Uterus (tissue), 4 donors: Measurements from ENCODE around the gene JAK2. TPM values are rescaled to one million over a fixed set of nuclear protein-coding genes. Genes with fewer than 3 reads are reported as not detected.

Experiments
- DNase-seq, 2 donors: peaks; one replicate each; pipeline ENCODE4 v3.0.0-alpha.2; 2019 to 2020
- H3K27ac ChIP-seq, 2 donors: fragments of 200-600 bp; sonication (generic); 1 replicate in 1 of 2; 2 replicates in 1 of 2; pipeline ENCODE4 v1.5.1; 2016 to 2018
- H3K27me3 ChIP-seq, 2 donors: fragments of 200-600 bp; sonication (generic); one replicate each; pipeline ENCODE4 v1.5.1; 2018 to 2019; ENCODE audit warnings: control low read depth in 1 of 2
- H3K36me3 ChIP-seq, 2 donors: fragments of 200-600 bp; sonication (generic); one replicate each; pipeline ENCODE4 v1.5.1; 2019; ENCODE audit warnings: control low read depth in 1 of 2
- H3K4me1 ChIP-seq, 2 donors: fragments of 200-600 bp; sonication (generic); one replicate each; pipeline ENCODE4 v1.5.1; 2018 to 2019; ENCODE audit warnings: control low read depth in 1 of 2
- H3K4me3 ChIP-seq, 2 donors: fragments of 200-600 bp; sonication (generic); 1 replicate in 1 of 2; 2 replicates in 1 of 2; pipeline ENCODE4 v1.5.1; 2018 to 2019; ENCODE audit warnings: mild to moderate bottlenecking in 1 of 2
- H3K9me3 ChIP-seq, 2 donors: fragments of 200-600 bp; sonication (generic); one replicate each; pipeline ENCODE4 v1.5.1; 2019; ENCODE audit warnings: control low read depth in 1 of 2
- POLR2A ChIP-seq, 2 donors: fragments of 450-650 bp; IDR thresholded peaks; one replicate each; pipeline ENCODE4 v1.6.1; 2016; ENCODE audit warnings: antibody characterized with exemption in 2 of 2, mild to moderate bottlenecking in 1 of 2, moderate library complexity in 1 of 2
- intact Hi-C: fragments of 100-400 bp; cut with DNase I; formaldehyde crosslinking; loops from one replicate; pipeline ENCODE4 v1.15.1; 2023; ENCODE audit warnings: low total_unique reads
- total RNA-seq, 4 donors: library from RNA; depleted of rRNA in 3 of 4; stranded (reverse); fragments of >200 nt in 3 of 4; gene quantifications; one replicate each; pipeline versions ENCODE4 v1.1.0 to v1.2.4, GENCODE V29; 2014 to 2023
- TF ChIP-seq, protein P1 (sequence below), 4 experiments: fragments of 200-600 bp in 2 of 4; fragments of 450-650 bp in 2 of 4; sonication (generic) in 2 of 4; IDR thresholded peaks; one replicate each; pipeline ENCODE4 v1.5.1; 2016 to 2019; ENCODE audit warnings: antibody characterized with exemption in 4 of 4, mild to moderate bottlenecking in 2 of 4, moderate library complexity in 1 of 4
- donor health status: DM: yes; HTN: yes; CAD: no.

The JAK2 gene
- total RNA-seq, 4 donors from 2014 or later = 12.8 to 47.1 (median 26.5) TPM

DNA sequence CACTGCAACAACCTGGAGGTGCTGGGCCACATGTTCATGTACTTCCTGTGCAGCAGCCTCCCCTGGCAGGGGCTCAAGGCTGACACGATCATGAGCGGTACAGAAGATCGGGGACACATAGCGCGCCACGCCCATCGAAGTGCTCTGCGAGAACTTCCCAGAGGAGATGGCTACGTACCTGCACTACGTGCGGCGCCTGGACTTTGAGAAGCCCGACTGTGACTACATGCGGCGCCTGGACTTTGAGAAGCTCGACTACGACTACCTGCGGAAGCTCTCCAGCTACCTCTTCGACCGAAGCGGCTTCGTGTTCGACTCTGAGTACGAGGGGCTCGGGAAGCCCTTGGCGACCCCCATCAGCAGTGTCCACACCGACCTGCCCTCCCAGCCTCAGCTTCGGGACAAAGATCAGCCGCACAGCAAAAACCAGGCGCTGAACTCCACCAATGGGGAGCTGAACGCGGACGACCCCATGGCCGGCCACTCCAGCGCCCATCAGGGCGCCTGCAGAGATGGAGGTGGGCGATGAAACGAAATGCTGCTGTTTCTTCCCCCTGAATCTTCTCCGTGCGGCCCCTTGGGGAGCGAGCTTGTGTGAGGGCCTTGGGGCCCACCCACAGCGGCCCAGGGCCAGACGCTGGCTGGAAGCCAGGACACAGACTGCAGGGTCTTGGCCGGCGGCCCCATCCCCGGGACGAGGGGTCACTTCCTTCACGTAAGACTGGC lies 56.5 kb downstream of the JAK2 start:
- no peak for DNase-seq
- no peaks in the 10 kb centered on the region for H3K36me3 ChIP-seq
- no peaks in the 10 kb centered on the region for H3K4me1 ChIP-seq
- no peaks in the 10 kb centered on the region for H3K9me3 ChIP-seq
- H3K27ac ChIP-seq = no peak overlapping the region
- H3K4me3 ChIP-seq = no peak overlapping the region
- intact Hi-C loops = no loop called here
- H3K27me3 ChIP-seq = no peaks in the 10 kb centered on the region
- TF ChIP-seq POLR2A (IDR thresholded peaks at IDR 0.05) = no peak
- TF ChIP-seq, protein P1, sequence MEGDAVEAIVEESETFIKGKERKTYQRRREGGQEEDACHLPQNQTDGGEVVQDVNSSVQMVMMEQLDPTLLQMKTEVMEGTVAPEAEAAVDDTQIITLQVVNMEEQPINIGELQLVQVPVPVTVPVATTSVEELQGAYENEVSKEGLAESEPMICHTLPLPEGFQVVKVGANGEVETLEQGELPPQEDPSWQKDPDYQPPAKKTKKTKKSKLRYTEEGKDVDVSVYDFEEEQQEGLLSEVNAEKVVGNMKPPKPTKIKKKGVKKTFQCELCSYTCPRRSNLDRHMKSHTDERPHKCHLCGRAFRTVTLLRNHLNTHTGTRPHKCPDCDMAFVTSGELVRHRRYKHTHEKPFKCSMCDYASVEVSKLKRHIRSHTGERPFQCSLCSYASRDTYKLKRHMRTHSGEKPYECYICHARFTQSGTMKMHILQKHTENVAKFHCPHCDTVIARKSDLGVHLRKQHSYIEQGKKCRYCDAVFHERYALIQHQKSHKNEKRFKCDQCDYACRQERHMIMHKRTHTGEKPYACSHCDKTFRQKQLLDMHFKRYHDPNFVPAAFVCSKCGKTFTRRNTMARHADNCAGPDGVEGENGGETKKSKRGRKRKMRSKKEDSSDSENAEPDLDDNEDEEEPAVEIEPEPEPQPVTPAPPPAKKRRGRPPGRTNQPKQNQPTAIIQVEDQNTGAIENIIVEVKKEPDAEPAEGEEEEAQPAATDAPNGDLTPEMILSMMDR (IDR thresholded peaks at IDR 0.05) = no peak

DNA sequence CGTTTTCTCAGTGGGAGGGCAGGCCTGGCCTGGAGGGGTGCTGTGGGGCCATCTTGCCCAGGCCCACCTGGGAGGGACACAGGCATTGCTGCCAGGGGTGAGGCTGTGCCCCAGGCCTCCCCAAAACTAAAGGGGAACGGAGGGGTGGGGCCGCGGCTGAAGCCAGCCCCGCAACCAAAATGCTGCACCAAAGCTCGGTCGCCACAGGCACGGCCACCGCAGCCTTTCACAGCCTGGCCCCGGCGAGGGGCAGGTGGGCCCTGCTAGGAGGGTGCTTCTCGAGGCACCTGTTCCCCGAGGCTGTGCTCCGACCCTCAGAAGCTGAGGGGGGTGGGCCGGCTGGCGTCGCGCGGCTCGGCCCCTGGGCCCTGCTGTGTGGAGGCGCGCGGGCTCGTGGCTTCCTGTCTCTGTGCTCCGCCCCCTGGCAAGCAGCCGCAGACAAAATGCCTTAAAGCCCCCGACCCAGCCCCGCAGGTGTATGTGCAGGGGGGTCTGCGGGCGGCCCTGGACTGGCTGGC lies 57.6 kb downstream of the JAK2 start:
- Histone ChIP-seq H3K4me3 (no peak overlapping the region), H3K27me3 (no peaks in the 10 kb centered on the region), H3K36me3 (no peaks in the 10 kb centered on the region), H3K4me1 (no peaks in the 10 kb centered on the region), H3K9me3 (no peaks in the 10 kb centered on the region), H3K27ac (no peak overlapping the region)
- TF ChIP-seq, protein P1 (IDR thresholded peaks at IDR 0.05) = no peak
- TF ChIP-seq POLR2A (IDR thresholded peaks at IDR 0.05) = no peak
- intact Hi-C loops = no loop called here
- no peak for DNase-seq

DNA sequence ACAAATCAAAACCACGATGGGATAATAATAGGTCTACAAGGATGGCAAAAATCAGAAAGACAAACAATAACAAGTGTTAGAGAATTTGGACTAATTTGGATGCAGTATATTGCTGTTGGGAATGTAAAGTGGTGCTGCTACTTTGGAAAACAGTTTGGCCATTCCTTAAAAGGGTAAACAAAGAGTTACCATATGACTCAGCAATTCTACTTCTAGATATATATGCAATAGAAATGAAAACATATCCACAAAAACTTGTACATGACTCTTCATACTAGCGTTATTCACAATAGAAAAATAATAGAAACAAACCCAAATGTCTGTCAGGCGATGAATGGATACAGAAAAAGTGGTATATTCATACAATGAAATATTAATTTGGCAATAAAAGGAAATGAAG lies 58.3 kb downstream of the JAK2 start:
- no peaks in the 10 kb centered on the region for H3K9me3 ChIP-seq
- H3K36me3 ChIP-seq = no peaks in the 10 kb centered on the region
- H3K4me3 ChIP-seq = no peak overlapping the region
- no peak overlapping the region for H3K27ac ChIP-seq
- no peaks in the 10 kb centered on the region for H3K4me1 ChIP-seq
- intact Hi-C loops = no loop called here
- TF ChIP-seq, protein P1 (IDR thresholded peaks at IDR 0.05) = no peak
- TF ChIP-seq POLR2A (IDR thresholded peaks at IDR 0.05) = no peak
- no peaks in the 10 kb centered on the region for H3K27me3 ChIP-seq
- no peak for DNase-seq

DNA sequence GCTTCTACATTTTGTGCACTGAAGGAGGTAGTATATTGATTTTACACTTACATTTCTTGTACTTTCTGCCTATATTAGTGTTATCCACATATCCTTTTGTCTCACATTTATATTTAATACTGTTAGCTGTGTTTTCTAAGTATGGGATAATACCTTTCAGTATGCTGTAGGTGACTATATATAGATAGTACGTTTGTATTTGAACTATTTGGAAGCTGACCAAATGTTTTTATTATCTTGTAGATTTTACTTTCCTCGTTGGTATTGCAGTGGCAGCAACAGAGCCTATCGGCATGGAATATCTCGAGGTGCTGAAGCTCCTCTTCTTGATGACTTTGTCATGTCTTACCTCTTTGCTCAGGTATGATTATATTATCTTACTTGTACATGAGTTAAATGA lies 59.1 kb downstream of the JAK2 start:
- DNase-seq = no peak
- no peak for TF ChIP-seq POLR2A (IDR thresholded peaks at IDR 0.05)
- TF ChIP-seq, protein P1 (IDR thresholded peaks at IDR 0.05) = no peak
- H3K4me1 ChIP-seq = no peaks in the 10 kb centered on the region
- H3K36me3 ChIP-seq = no peaks in the 10 kb centered on the region
- no peak overlapping the region for H3K4me3 ChIP-seq
- no peak overlapping the region for H3K27ac ChIP-seq
- no peaks in the 10 kb centered on the region for H3K27me3 ChIP-seq
- intact Hi-C loops = no loop called here
- H3K9me3 ChIP-seq = no peaks in the 10 kb centered on the region

DNA sequence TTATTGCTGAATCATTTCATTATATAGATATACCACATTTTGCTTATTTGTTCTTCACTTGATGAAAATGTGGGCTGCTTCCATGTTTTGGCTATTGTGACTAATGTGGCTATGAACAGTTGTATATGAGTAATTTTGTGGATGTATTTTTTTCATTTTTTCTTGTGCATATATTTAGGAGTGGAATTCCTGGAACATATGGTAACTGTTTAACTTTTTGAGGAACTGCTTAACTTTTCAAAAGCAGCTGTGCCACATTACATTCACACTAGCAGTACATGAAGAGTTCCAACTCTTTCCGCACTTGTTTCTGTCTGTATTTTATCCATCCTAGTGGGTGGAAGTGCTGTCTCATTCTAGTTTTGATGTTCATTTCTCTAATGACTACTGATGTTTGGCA lies 67.8 kb downstream of the JAK2 start:
- Histone ChIP-seq H3K27ac (no peak overlapping the region), H3K27me3 (no peaks in the 10 kb centered on the region), H3K4me1 (no peaks in the 10 kb centered on the region), H3K9me3 (no peaks in the 10 kb centered on the region), H3K36me3 (no peaks in the 10 kb centered on the region), H3K4me3 (no peak overlapping the region)
- intact Hi-C loops = no loop called here
- TF ChIP-seq, protein P1 (IDR thresholded peaks at IDR 0.05) = no peak
- TF ChIP-seq POLR2A (IDR thresholded peaks at IDR 0.05) = no peak
- DNase-seq = no peak
